NT2/D1 (cell line): ENCODE measurements around the gene DUS3L.

Experiments used
- YY1 ChIP-seq: IDR thresholded peaks from 2 replicates; pipeline ENCODE4 v1.6.1; 2011; ENCODE audit not compliant: insufficient read length, insufficient read depth
- ZNF274 ChIP-seq: IDR thresholded peaks from 2 replicates; pipeline ENCODE4 v1.6.1; 2011; ENCODE audit warnings: mild to moderate bottlenecking, low read depth, low read length

DNA sequence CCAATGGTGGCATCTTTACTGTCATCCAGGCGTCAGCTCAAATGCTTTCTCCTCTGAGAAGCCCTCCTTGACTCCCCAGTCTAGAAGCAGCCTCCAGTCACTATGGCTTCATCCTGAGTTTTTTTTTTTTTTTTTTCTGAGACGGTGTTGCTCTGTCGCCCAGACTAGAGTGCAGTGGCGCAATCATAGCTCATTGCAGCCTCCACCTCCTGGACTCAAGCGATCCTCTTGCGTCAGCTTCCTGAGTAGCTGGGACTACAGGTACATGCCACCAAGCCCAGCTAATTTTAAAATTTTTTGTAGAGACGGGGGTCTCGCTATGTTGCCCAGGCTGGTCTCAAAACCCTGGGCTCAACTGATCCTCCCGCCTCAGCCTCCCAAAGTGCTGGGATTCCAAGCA is 18.1 kb upstream of the DUS3L start:
- TF ChIP-seq YY1: no peak
- no peak for TF ChIP-seq ZNF274
